Measurements from ENCODE around the gene RGS3.

RGS3 gene

DNA sequence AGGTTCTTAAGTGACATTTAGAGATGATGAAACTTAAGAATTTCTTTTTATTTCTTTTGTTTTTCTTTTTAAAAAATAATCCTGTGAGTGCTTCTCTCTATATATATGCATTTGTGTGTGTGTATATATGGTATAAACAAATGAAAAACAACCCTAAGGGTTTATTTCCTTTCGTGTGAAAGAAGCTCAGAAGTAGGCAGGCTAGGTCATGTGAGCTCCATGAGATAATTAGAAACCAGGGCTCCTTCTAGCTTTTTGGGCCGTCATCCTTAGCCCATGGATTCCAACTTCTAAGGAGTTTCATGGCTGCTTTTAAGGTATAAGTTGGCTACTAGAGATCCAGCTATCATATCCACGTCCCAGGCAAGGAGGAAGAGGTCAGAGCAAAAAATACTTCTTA lies 41.8 kb upstream of the RGS3 start:
- TF ChIP-seq, protein P1, sequence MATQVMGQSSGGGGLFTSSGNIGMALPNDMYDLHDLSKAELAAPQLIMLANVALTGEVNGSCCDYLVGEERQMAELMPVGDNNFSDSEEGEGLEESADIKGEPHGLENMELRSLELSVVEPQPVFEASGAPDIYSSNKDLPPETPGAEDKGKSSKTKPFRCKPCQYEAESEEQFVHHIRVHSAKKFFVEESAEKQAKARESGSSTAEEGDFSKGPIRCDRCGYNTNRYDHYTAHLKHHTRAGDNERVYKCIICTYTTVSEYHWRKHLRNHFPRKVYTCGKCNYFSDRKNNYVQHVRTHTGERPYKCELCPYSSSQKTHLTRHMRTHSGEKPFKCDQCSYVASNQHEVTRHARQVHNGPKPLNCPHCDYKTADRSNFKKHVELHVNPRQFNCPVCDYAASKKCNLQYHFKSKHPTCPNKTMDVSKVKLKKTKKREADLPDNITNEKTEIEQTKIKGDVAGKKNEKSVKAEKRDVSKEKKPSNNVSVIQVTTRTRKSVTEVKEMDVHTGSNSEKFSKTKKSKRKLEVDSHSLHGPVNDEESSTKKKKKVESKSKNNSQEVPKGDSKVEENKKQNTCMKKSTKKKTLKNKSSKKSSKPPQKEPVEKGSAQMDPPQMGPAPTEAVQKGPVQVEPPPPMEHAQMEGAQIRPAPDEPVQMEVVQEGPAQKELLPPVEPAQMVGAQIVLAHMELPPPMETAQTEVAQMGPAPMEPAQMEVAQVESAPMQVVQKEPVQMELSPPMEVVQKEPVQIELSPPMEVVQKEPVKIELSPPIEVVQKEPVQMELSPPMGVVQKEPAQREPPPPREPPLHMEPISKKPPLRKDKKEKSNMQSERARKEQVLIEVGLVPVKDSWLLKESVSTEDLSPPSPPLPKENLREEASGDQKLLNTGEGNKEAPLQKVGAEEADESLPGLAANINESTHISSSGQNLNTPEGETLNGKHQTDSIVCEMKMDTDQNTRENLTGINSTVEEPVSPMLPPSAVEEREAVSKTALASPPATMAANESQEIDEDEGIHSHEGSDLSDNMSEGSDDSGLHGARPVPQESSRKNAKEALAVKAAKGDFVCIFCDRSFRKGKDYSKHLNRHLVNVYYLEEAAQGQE (IDR thresholded peaks at IDR 0.05; ENCODE audit: low read depth), result no peak
- TF ChIP-seq FOXM1 (IDR thresholded peaks at IDR 0.05; ENCODE audit: borderline replicate concordance, low read depth) (no peak), EP300 (IDR thresholded peaks at IDR 0.05; ENCODE audit: borderline replicate concordance) (no peak), ZBTB7A (IDR thresholded peaks at IDR 0.05; ENCODE audit: low read depth) (no peak), EGR1 (IDR thresholded peaks at IDR 0.05) (no peak), MAX (IDR thresholded peaks at IDR 0.05) (no peak), TAF1 (IDR thresholded peaks at IDR 0.05; ENCODE audit: low read depth) (no peak), TEAD4 (IDR thresholded peaks at IDR 0.05) (no peak), RAD21 (IDR thresholded peaks at IDR 0.05; ENCODE audit: low read depth) (no peak), USF1 (IDR thresholded peaks at IDR 0.05) (no peak), CREB1 (IDR thresholded peaks at IDR 0.05; ENCODE audit: low read depth) (no peak), TCF12 (IDR thresholded peaks at IDR 0.05; ENCODE audit: low read depth) (no peak), NFIC (IDR thresholded peaks at IDR 0.05) (no peak), CEBPB (IDR thresholded peaks at IDR 0.05) (no peak), YY1 (IDR thresholded peaks at IDR 0.05; ENCODE audit: low read depth) (no peak)

DNA sequence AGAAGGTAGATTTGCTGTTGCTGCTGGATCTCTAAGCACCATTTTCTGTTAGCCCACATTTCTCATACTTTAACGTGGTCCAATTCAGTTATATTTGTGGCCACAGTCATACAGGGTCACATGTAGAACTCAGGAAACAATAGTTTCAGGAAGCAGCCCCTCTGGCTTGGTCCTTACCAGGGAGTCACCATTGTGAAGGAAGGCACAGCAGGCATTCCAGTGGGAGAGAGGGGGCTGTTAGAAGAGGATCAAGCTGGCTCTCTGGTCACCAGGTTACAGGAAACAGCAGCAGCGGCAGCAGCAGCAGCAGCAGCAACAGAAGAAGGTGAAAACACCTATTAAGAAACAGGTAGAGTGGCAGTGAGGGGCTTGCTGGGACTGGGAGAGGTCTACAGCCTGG lies 38.5 kb upstream of the RGS3 start:
- TF ChIP-seq CEBPB (IDR thresholded peaks at IDR 0.05), result no peak

GRCh38 chr9:113426701-113427100 lies 36.8 kb upstream of the RGS3 start:
- no peak for TF ChIP-seq EGR1 (IDR thresholded peaks at IDR 0.05)
- no peak for TF ChIP-seq CEBPB (IDR thresholded peaks at IDR 0.05)

- TF ChIP-seq RAD21 (IDR thresholded peaks at IDR 0.05; ENCODE audit: low read depth) (no peak), TCF12 (IDR thresholded peaks at IDR 0.05; ENCODE audit: low read depth) (no peak), NFIC (IDR thresholded peaks at IDR 0.05) (no peak), EP300 (IDR thresholded peaks at IDR 0.05; ENCODE audit: borderline replicate concordance) (no peak), EGR1 (IDR thresholded peaks at IDR 0.05) (no peak), FOXM1 (IDR thresholded peaks at IDR 0.05; ENCODE audit: borderline replicate concordance, low read depth) (no peak), ZBTB7A (IDR thresholded peaks at IDR 0.05; ENCODE audit: low read depth) (no peak), MAX (IDR thresholded peaks at IDR 0.05) (no peak), TAF1 (IDR thresholded peaks at IDR 0.05; ENCODE audit: low read depth) (no peak), USF1 (IDR thresholded peaks at IDR 0.05) (no peak), TEAD4 (IDR thresholded peaks at IDR 0.05) (no peak), CEBPB (IDR thresholded peaks at IDR 0.05) (no peak), CREB1 (IDR thresholded peaks at IDR 0.05; ENCODE audit: low read depth) (no peak), YY1 (IDR thresholded peaks at IDR 0.05; ENCODE audit: low read depth) (no peak)
- TF ChIP-seq, protein P1 (IDR thresholded peaks at IDR 0.05; ENCODE audit: low read depth), result no peak
Observed at GRCh38 chr9:113427629-113428028, 35.9 kb upstream of the RGS3 start.

DNA sequence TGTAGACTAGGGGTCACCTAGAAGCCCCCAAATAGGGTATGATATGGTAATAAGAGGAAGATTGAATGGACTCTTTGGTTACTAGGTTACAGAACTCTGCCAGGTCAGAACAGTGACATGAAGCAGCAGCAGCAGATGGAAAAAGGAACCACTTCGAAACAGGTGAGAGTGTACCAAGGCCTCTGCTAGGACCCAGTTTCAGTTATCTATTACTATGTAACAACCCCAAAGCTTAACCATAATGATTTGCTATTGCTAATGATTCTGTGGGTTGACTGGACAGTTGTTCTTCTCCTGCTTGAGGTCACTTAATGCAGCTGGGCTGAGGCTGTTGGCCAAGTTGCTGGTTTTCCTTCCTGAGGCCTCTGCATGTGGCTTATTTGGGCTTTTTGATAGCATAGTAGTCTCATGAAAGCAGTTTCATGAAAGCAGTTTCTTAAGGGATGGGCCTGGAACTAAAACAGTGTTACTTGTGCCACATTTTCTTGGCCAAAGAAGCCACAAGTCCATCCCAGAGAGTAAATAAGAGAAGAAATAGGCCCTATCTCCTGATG lies 35.4 kb upstream of the RGS3 start:
- TF ChIP-seq TEAD4 (IDR thresholded peaks at IDR 0.05) (no peak), CEBPB (IDR thresholded peaks at IDR 0.05) (no peak), MAX (IDR thresholded peaks at IDR 0.05) (no peak), TCF12 (IDR thresholded peaks at IDR 0.05; ENCODE audit: low read depth) (no peak), YY1 (IDR thresholded peaks at IDR 0.05; ENCODE audit: low read depth) (no peak), EP300 (IDR thresholded peaks at IDR 0.05; ENCODE audit: borderline replicate concordance) (no peak), FOXM1 (IDR thresholded peaks at IDR 0.05; ENCODE audit: borderline replicate concordance, low read depth) (no peak), USF1 (IDR thresholded peaks at IDR 0.05) (no peak), EGR1 (IDR thresholded peaks at IDR 0.05) (no peak), ZBTB7A (IDR thresholded peaks at IDR 0.05; ENCODE audit: low read depth) (no peak), CREB1 (IDR thresholded peaks at IDR 0.05; ENCODE audit: low read depth) (no peak), TAF1 (IDR thresholded peaks at IDR 0.05; ENCODE audit: low read depth) (no peak), NFIC (IDR thresholded peaks at IDR 0.05) (no peak), RAD21 (IDR thresholded peaks at IDR 0.05; ENCODE audit: low read depth) (no peak)
- TF ChIP-seq, protein P1 (IDR thresholded peaks at IDR 0.05; ENCODE audit: low read depth), result no peak

Data from Ishikawa (cell line).